Measurements from ENCODE around the gene TDRKH.

GRCh38 chr1:151775894-151776664 is 14.2 kb downstream of the TDRKH start:
- no peak for TF ChIP-seq CTCF (IDR thresholded peaks at IDR 0.05; ENCODE audit: low read depth, low read length)
- no peak for TF ChIP-seq POLR2A (IDR thresholded peaks at IDR 0.05; ENCODE audit: extremely low read depth, insufficient read length)
- no peak for TF ChIP-seq MAX (IDR thresholded peaks at IDR 0.05; ENCODE audit: low read depth, low read length)
- TF ChIP-seq MYC (IDR thresholded peaks at IDR 0.05; ENCODE audit: low read depth, low read length) = no peak
